CD14-positive monocyte (primary cell): ENCODE results near the gene MTMR3. TPM values are rescaled to one million over a fixed set of nuclear protein-coding genes. Genes with fewer than 3 reads are reported as not detected.
A peak's percentile ranks its signal among the peaks of the same experiment; 100 is the strongest.

Experiments
- DNase-seq, 3 donors: peaks; one replicate each; pipeline ENCODE4 v3.0.0-alpha.2; 2011 to 2022
- H2AFZ ChIP-seq: 2 replicates; pipeline ENCODE4 v1.6.0; 2012; ENCODE audit warnings: mild to moderate bottlenecking, low read depth, low read length, inconsistent platforms; ENCODE audit not compliant: insufficient read depth, poor library complexity, severe bottlenecking
- H3K27ac ChIP-seq, 2 donors: 1 replicate in 1 of 2; 2 replicates in 1 of 2; pipeline ENCODE4 v1.5.1; 2012 to 2013; ENCODE audit warnings: low read length in 2 of 2, control low read depth in 1 of 2, inconsistent platforms in 1 of 2, low read depth in 1 of 2, mild to moderate bottlenecking in 1 of 2
- H3K27me3 ChIP-seq, 2 donors: one replicate each; pipeline versions ENCODE4 v1.6.0 to v1.6.1; 2011 to 2013; ENCODE audit warnings: low read length in 2 of 2; ENCODE audit not compliant: control insufficient read depth in 2 of 2, insufficient read depth in 2 of 2
- H3K36me3 ChIP-seq, 2 donors: replicated peaks in 1 of 2; 1 replicate in 1 of 2; 2 replicates in 1 of 2; pipeline versions ENCODE4 v1.5.1 to v1.6.1; 2012 to 2013; ENCODE audit warnings: low read length in 2 of 2, control low read depth in 1 of 2, inconsistent platforms in 1 of 2, mild to moderate bottlenecking in 1 of 2; ENCODE audit not compliant: insufficient read depth in 2 of 2, control insufficient read depth in 1 of 2
- H3K4me1 ChIP-seq, 2 donors: 1 replicate in 1 of 2; 2 replicates in 1 of 2; pipeline versions ENCODE4 v1.5.1 to v1.6.1; 2012 to 2013; ENCODE audit warnings: low read length in 2 of 2, control low read depth in 1 of 2, inconsistent platforms in 1 of 2, mild to moderate bottlenecking in 1 of 2, moderate library complexity in 1 of 2; ENCODE audit not compliant: insufficient read depth in 2 of 2, control insufficient read depth in 1 of 2
- H3K4me2 ChIP-seq: replicated peaks from 2 replicates; pipeline ENCODE3; 2012; ENCODE audit warnings: low read length, moderate library complexity, mild to moderate bottlenecking; ENCODE audit not compliant: poor library complexity, severe bottlenecking; ENCODE audit errors: extremely low read depth
- H3K4me3 ChIP-seq, 3 experiments: fragments of 200-600 bp in 1 of 3; sonication (generic) in 1 of 3; replicated peaks in 1 of 3; 1 replicate in 2 of 3; 2 replicates in 1 of 3; pipeline ENCODE4 v1.5.1; 2011 to 2013; ENCODE audit warnings: low read length in 3 of 3, mild to moderate bottlenecking in 3 of 3, control low read depth in 2 of 3, low read depth in 2 of 3, inconsistent platforms in 1 of 3, moderate library complexity in 1 of 3
- H3K79me2 ChIP-seq: 2 replicates; pipeline ENCODE4 v1.6.0; 2012; ENCODE audit warnings: mild to moderate bottlenecking, control low read depth, inconsistent platforms, low read length, moderate library complexity; ENCODE audit not compliant: insufficient read depth
- H3K9ac ChIP-seq: 2 replicates; pipeline ENCODE4 v1.6.0; 2017; ENCODE audit warnings: low read length, mild to moderate bottlenecking; ENCODE audit not compliant: insufficient read depth, poor library complexity, severe bottlenecking
- H3K9me3 ChIP-seq, 2 donors: replicated peaks in 1 of 2; 1 replicate in 1 of 2; 2 replicates in 1 of 2; pipeline versions ENCODE4 v1.5.1 to v1.6.1; 2012 to 2013; ENCODE audit warnings: low read length in 2 of 2, control low read depth in 1 of 2; ENCODE audit not compliant: control insufficient read depth in 1 of 2, insufficient read depth in 1 of 2
- H4K20me1 ChIP-seq: 2 replicates; pipeline ENCODE4 v1.6.0; 2012; ENCODE audit warnings: mild to moderate bottlenecking, low read length, control low read depth, moderate library complexity; ENCODE audit not compliant: insufficient read depth
- H3K27ac Mint-ChIP-seq, 7 donors: one replicate each; pipeline ENCODE4 v1.8.0; 2020; ENCODE audit warnings: mild to moderate bottlenecking in 7 of 7, mixed read lengths in 7 of 7, moderate library complexity in 6 of 7, inconsistent platforms in 2 of 7
- H3K27me3 Mint-ChIP-seq, 3 donors: one replicate each; pipeline ENCODE4 v1.8.0; 2021 to 2022; ENCODE audit warnings: low read depth in 3 of 3, mild to moderate bottlenecking in 3 of 3, mixed read lengths in 3 of 3, moderate library complexity in 3 of 3, inconsistent platforms in 1 of 3
- H3K36me3 Mint-ChIP-seq, 2 donors: one replicate each; pipeline ENCODE4 v1.8.0; 2020; ENCODE audit warnings: mixed read lengths in 2 of 2, inconsistent platforms in 1 of 2, mild to moderate bottlenecking in 1 of 2
- H3K4me1 Mint-ChIP-seq: one replicate; pipeline ENCODE4 v1.8.0; 2020; ENCODE audit warnings: mild to moderate bottlenecking, mixed read lengths
- H3K4me3 Mint-ChIP-seq, 2 donors: one replicate each; pipeline ENCODE4 v1.8.0; 2020; ENCODE audit warnings: mild to moderate bottlenecking in 2 of 2, mixed read lengths in 2 of 2, moderate library complexity in 1 of 2
- H3K9me3 Mint-ChIP-seq, 7 donors: one replicate each; pipeline ENCODE4 v1.8.0; 2020 to 2022; ENCODE audit warnings: mixed read lengths in 7 of 7, mild to moderate bottlenecking in 6 of 7, moderate library complexity in 6 of 7, inconsistent platforms in 2 of 7
- WGBS: methylation state at CpG from one replicate; pipeline ENCODE4 v1.1.5; 2013; ENCODE audit warnings: missing lambda C conversion rate; ENCODE audit not compliant: insufficient coverage; 5-methylcytosine and 5-hydroxymethylcytosine counted together
- intact Hi-C, 2 donors: fragments of 100-400 bp; cut with micrococcal nuclease; formaldehyde crosslinking; loops; one replicate each; pipeline versions ENCODE4 v1.15.0 to v1.15.1; 2023
- polyA plus RNA-seq, 3 donors: library from polyadenylated mRNA; depleted of rRNA in 1 of 3; unstranded in 2 of 3; stranded (reverse) in 1 of 3; fragments of 300-500 nt in 2 of 3; fragments of >200 nt in 1 of 3; fragmentation: Illumina TruSeq in 2 of 3; gene quantifications; 1 replicate in 2 of 3; 2 replicates in 1 of 3; pipeline ENCODE4 v1.2.3, GENCODE V29; 2012 to 2021
- TF ChIP-seq, protein P1 (sequence below): fragments of 200-600 bp; IDR thresholded peaks from one replicate; pipeline ENCODE4 v1.8.0; 2022; ENCODE audit warnings: antibody characterized with exemption, mild to moderate bottlenecking

Gene MTMR3
- polyA plus RNA-seq, 3 donors = 23.4 to 86.1 (median 30.2) TPM

- DNase-seq = peak; percentile 69 to 87 (median 87)
- no peaks in the 10 kb centered on the region for H3K36me3 ChIP-seq
- H3K79me2 ChIP-seq = peaks cover 100% of the 10 kb centered on the region
- no peaks in the 10 kb centered on the region for H3K9me3 ChIP-seq
- no peak overlapping the region for H2AFZ ChIP-seq
- Mint-ChIP-seq H3K27me3 (no peaks in the 10 kb centered on the region), H3K4me3 (peak overlapping the region in 1 of 2 donors; percentile 68), H3K27ac (peak overlapping the region; percentile 84 to 93 (median 91)), H3K4me1 (peaks cover 65% of the 10 kb centered on the region), H3K9me3 (no peaks in the 10 kb centered on the region), H3K36me3 (peaks cover 3 to 14% of the 10 kb centered on the region in 2 donors)
- peak overlapping the region in 1 of 3 experiments; percentile 51 for H3K4me3 ChIP-seq
- intact Hi-C loops = loop anchor here in 1 of 2 donors (2.0 kb wide), 1 partner anchor 17 kb away; no protein-coding TSS in a partner anchor
- H3K9ac ChIP-seq = no peak overlapping the region
- 60% methylated on average over 1 of the region's 1 CpG for WGBS
- TF ChIP-seq, protein P1, sequence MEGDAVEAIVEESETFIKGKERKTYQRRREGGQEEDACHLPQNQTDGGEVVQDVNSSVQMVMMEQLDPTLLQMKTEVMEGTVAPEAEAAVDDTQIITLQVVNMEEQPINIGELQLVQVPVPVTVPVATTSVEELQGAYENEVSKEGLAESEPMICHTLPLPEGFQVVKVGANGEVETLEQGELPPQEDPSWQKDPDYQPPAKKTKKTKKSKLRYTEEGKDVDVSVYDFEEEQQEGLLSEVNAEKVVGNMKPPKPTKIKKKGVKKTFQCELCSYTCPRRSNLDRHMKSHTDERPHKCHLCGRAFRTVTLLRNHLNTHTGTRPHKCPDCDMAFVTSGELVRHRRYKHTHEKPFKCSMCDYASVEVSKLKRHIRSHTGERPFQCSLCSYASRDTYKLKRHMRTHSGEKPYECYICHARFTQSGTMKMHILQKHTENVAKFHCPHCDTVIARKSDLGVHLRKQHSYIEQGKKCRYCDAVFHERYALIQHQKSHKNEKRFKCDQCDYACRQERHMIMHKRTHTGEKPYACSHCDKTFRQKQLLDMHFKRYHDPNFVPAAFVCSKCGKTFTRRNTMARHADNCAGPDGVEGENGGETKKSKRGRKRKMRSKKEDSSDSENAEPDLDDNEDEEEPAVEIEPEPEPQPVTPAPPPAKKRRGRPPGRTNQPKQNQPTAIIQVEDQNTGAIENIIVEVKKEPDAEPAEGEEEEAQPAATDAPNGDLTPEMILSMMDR = no peak
- H4K20me1 ChIP-seq = peaks cover 98% of the 10 kb centered on the region
- peak overlapping the region; percentile 40 for H3K4me2 ChIP-seq
- H3K27ac ChIP-seq = peak overlapping the region; percentile 15 to 79
- peaks cover 47 to 70% of the 10 kb centered on the region in 2 donors for H3K4me1 ChIP-seq
- H3K27me3 ChIP-seq = no peaks in the 10 kb centered on the region
These were observed 18.4 kb downstream of the MTMR3 start for GRCh38 chr22:29901354-29901753.

DNA sequence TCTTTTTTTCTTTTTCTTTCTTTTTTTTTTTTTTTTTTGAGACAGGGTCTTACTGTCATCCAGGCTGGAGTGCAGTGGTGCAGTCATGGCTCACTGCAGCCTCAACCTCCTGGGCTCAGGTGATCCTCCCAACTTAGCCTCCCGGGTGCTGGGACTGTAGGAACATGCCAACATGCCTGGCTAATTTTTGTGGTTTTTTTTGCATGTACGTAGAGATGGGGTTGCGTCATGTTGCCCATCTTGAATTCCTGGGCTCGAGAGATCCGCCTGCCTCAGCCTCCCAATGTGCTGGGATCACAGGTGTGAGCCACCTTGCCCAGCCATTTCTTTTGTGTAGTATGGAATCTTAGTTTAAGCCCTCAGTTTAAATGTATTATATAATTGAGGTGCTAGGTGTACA, 20.4 kb downstream of the MTMR3 start:
- WGBS = 41% methylated on average over 5 of the region's 5 CpGs
- peaks cover 67 to 90% of the 10 kb centered on the region in 2 donors for H3K4me1 ChIP-seq
- H3K4me3 Mint-ChIP-seq = no peak overlapping the region

More for the DNA sequence above, 20.4 kb downstream of the MTMR3 start:
- H3K9ac ChIP-seq = no peak overlapping the region
- intact Hi-C loops = no loop called here
- no peaks in the 10 kb centered on the region for H3K27me3 Mint-ChIP-seq
- TF ChIP-seq, protein P1 = no peak
- peaks cover 5 to 19% of the 10 kb centered on the region in 2 donors for H3K36me3 Mint-ChIP-seq
- H3K4me3 ChIP-seq = no peak overlapping the region
- no peaks in the 10 kb centered on the region for H3K9me3 ChIP-seq
- H3K27ac Mint-ChIP-seq = peak overlapping the region in 5 of 7 donors; percentile 27 to 72 (median 40)
- DNase-seq = no peak
- H3K9me3 Mint-ChIP-seq = no peaks in the 10 kb centered on the region
- H4K20me1 ChIP-seq = peaks cover 98% of the 10 kb centered on the region
- no peaks in the 10 kb centered on the region for H3K36me3 ChIP-seq
- peaks cover 77% of the 10 kb centered on the region for H3K4me1 Mint-ChIP-seq
- H3K27me3 ChIP-seq = no peaks in the 10 kb centered on the region
- H3K79me2 ChIP-seq = peaks cover 100% of the 10 kb centered on the region
- H3K4me2 ChIP-seq = no peak overlapping the region
- H2AFZ ChIP-seq = no peak overlapping the region
- peak overlapping the region in 1 of 2 donors; percentile 23 for H3K27ac ChIP-seq
